GM12878 (cell line): ENCODE measurements around the gene TYRO3.

Experiments
- EGR1 ChIP-seq, 2 experiments: IDR thresholded peaks; 1 replicate in 1 of 2; 2 replicates in 1 of 2; pipeline ENCODE4 v1.6.1; 2011 to 2012; ENCODE audit warnings: low read depth in 2 of 2, low read length in 2 of 2, borderline replicate concordance in 1 of 2, mild to moderate bottlenecking in 1 of 2, moderate library complexity in 1 of 2
- KDM1A ChIP-seq: fragments of 200-600 bp; sonication (generic); IDR thresholded peaks from 2 replicates; pipeline ENCODE4 v1.6.1; 2016; ENCODE audit warnings: borderline replicate concordance
- SIN3A ChIP-seq: IDR thresholded peaks from 2 replicates; pipeline ENCODE4 v1.6.1; 2012; ENCODE audit warnings: low read depth, low read length, improper control_type of control experiment
- SUZ12 ChIP-seq: fragments of 200-600 bp; sonication (generic); IDR thresholded peaks from one replicate; pipeline ENCODE4 v1.6.1; 2018; ENCODE audit warnings: antibody characterized with exemption, mild to moderate bottlenecking; ENCODE audit not compliant: unreplicated experiment
- TCF12 ChIP-seq: IDR thresholded peaks from 2 replicates; pipeline ENCODE4 v1.6.1; 2011; ENCODE audit warnings: low read depth, mild to moderate bottlenecking, low read length
- ZNF384 ChIP-seq: IDR thresholded peaks from 2 replicates; pipeline ENCODE4 v1.6.1; 2012; ENCODE audit warnings: low read depth, mild to moderate bottlenecking, low read length, improper control_type of control experiment, borderline replicate concordance
- TF ChIP-seq, protein P1 (sequence below), 3 experiments: IDR thresholded peaks in 2 of 3; conservative IDR thresholded peaks in 1 of 3; 2 replicates each; pipeline ENCODE4 v1.5.1; 2011; ENCODE audit warnings: low read depth in 3 of 3, low read length in 3 of 3, mild to moderate bottlenecking in 3 of 3, control low read depth in 2 of 3, moderate library complexity in 2 of 3, inconsistent platforms in 1 of 3, mixed read lengths in 1 of 3; ENCODE audit not compliant: control insufficient read depth in 2 of 3, insufficient read depth in 1 of 3; ENCODE audit errors: extremely low read depth in 1 of 3
- TF ChIP-seq, protein P2 (sequence below): fragments of 150-350 bp; IDR thresholded peaks from 2 replicates; pipeline ENCODE4 v1.6.1; 2016; ENCODE audit warnings: low read depth, low read length

DNA sequence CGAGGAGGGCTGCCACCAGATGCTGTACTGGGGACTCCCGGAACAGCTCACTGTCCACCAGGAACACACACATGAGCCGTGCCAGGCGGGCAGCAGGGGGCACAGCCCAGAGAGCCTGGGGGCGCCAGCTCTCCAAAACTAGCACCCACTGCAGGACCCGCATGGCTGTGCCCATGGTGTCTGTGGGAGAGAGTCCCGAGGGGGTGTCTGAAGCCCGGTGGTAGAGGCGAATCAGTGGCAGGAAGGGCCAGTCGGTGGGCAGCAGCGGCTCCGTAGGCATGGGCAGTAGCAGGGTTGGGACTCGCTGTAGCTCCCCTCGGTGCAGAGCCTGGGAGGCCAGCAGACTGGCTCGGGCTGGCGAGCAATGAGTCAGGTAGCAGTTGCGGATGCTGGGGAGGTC lies 38.4 kb upstream of the TYRO3 start:
- TF ChIP-seq SUZ12 (no peak), TCF12 (no peak), ZNF384 (no peak), EGR1 (IDR thresholded peaks at IDR 0.05; ENCODE audit: borderline replicate concordance in 1 of 2, low read depth in 2 of 2, low read length in 2 of 2) (no peak), SIN3A (no peak), KDM1A (no peak)
- TF ChIP-seq, protein P1, sequence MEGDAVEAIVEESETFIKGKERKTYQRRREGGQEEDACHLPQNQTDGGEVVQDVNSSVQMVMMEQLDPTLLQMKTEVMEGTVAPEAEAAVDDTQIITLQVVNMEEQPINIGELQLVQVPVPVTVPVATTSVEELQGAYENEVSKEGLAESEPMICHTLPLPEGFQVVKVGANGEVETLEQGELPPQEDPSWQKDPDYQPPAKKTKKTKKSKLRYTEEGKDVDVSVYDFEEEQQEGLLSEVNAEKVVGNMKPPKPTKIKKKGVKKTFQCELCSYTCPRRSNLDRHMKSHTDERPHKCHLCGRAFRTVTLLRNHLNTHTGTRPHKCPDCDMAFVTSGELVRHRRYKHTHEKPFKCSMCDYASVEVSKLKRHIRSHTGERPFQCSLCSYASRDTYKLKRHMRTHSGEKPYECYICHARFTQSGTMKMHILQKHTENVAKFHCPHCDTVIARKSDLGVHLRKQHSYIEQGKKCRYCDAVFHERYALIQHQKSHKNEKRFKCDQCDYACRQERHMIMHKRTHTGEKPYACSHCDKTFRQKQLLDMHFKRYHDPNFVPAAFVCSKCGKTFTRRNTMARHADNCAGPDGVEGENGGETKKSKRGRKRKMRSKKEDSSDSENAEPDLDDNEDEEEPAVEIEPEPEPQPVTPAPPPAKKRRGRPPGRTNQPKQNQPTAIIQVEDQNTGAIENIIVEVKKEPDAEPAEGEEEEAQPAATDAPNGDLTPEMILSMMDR (IDR thresholded peaks at IDR 0.05 in 2 of 3, conservative IDR thresholded peaks at IDR 0.05 in 1 of 3; ENCODE audit: control insufficient read depth in 2 of 3, extremely low read depth in 1 of 3, insufficient read depth in 1 of 3, low read depth in 3 of 3, low read length in 3 of 3): no peak
- TF ChIP-seq, protein P2, sequence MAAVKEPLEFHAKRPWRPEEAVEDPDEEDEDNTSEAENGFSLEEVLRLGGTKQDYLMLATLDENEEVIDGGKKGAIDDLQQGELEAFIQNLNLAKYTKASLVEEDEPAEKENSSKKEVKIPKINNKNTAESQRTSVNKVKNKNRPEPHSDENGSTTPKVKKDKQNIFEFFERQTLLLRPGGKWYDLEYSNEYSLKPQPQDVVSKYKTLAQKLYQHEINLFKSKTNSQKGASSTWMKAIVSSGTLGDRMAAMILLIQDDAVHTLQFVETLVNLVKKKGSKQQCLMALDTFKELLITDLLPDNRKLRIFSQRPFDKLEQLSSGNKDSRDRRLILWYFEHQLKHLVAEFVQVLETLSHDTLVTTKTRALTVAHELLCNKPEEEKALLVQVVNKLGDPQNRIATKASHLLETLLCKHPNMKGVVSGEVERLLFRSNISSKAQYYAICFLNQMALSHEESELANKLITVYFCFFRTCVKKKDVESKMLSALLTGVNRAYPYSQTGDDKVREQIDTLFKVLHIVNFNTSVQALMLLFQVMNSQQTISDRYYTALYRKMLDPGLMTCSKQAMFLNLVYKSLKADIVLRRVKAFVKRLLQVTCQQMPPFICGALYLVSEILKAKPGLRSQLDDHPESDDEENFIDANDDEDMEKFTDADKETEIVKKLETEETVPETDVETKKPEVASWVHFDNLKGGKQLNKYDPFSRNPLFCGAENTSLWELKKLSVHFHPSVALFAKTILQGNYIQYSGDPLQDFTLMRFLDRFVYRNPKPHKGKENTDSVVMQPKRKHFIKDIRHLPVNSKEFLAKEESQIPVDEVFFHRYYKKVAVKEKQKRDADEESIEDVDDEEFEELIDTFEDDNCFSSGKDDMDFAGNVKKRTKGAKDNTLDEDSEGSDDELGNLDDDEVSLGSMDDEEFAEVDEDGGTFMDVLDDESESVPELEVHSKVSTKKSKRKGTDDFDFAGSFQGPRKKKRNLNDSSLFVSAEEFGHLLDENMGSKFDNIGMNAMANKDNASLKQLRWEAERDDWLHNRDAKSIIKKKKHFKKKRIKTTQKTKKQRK: no peak
